ENCODE results near the gene PPARD. TPM values are rescaled to one million over a fixed set of nuclear protein-coding genes. Genes with fewer than 3 reads are reported as not detected.

The PPARD gene
- total RNA-seq (2014; rRNA removed; shearing (Covaris generic)) (13.3 and 15.9 TPM in 2 replicates), polyA plus RNA-seq (2016; fragmentation: Nextera tagmentation; extraction: Ambion mirVana) (21.7 and 22.3 TPM in 2 replicates)

DNA sequence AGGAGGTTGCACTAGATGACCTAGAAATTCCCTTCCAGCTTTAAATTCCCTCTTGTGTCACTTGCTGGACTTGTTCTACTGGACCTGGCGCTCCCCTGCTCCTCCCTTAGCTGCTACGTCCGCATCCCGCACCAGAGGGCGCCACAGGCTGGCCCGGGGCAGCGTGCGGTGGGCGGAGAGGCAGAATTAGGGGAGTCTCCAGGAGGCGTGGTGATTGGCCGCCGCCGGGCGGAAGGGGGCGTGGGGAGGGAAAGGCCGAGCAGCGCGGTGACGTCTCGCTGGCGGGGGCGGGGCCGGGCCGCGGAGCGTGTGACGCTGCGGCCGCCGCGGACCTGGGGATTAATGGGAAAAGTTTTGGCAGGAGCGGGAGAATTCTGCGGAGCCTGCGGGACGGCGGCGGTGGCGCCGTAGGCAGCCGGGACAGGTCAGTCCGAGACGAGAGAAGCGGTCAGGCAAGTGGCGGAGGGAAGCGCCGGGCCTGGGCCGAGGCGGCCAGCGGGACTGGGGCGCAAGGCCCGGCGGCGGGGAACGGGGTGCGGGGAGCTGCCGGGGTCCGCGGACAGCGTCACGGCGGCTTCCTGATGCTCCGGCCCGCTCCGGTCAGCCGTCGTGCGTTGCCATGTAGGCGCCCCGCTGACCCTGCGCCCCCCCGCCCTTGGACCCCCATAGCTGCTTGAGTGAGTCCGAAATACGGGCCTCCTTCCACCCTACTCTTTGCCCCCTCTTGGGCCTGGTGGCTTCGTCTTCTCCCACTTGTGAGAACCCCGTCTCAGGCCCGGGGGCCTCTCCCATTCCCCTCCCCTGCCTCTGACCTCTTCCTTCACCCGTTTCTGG is at the start of gene PPARD:
Gene PPARD, plus strand, starts transcription at position 301 of the 834 bp plus-strand sequence. CDS start 68,530 bp downstream, outside the sequence.
- Histone ChIP-seq H3K4me3 (peak within 1 kb of the TSS; percentile 97), H3K4me1 (ENCODE audit: insufficient read depth) (peaks cover 13% of the 10 kb centered on the region; the same call in 1 of the 2 replicates), H3K9me2 (ENCODE audit: insufficient read depth) (no peaks in the 10 kb centered on the region), H3K9me3 (ENCODE audit: low read depth) (no peaks in the 10 kb centered on the region), H3K9ac (peak within 1 kb of the TSS; percentile 93), H3K79me2 (ENCODE audit: insufficient read depth) (peaks cover 51% of the 10 kb centered on the region), H3K4me2 (ENCODE audit: unreplicated experiment) (peak within 1 kb of the TSS; percentile 98), H4K20me1 (ENCODE audit: insufficient read depth) (no peaks in the 10 kb centered on the region), H3K36me3 (ENCODE audit: low read depth) (peaks cover 7% of the 10 kb centered on the region; the same call in 1 of the 2 replicates), H3F3A (ENCODE audit: insufficient read depth) (no peaks in the 10 kb centered on the region), H3K27me3 (replicated peaks; ENCODE audit: insufficient read depth) (no peaks in the 10 kb centered on the region), H3K27ac (peak within 1 kb of the TSS; percentile 64), H2AFZ (peak within 1 kb of the TSS; percentile 63)
- TF ChIP-seq EZH2phosphoT487 (IDR thresholded peaks at IDR 0.05; ENCODE audit: insufficient read depth, low read depth), result no peak
- no peak for TF ChIP-seq EZH2 (IDR thresholded peaks at IDR 0.05; ENCODE audit: insufficient read depth, poor library complexity, severe bottlenecking)
- in situ Hi-C loops (cut with MboI), result loop anchor here (5.0 kb wide), 1 partner anchor 105 kb away; no protein-coding TSS in a partner anchor
- 1% methylated on average over 45 to 63 of the region's 77 CpGs for WGBS, 2 experiments (ENCODE audit: low coverage in 1 of 2, low lambda C conversion rate in 2 of 2, missing lambda C conversion rate in 2 of 2)
- DNase-seq, result peak; percentile 97

DNA sequence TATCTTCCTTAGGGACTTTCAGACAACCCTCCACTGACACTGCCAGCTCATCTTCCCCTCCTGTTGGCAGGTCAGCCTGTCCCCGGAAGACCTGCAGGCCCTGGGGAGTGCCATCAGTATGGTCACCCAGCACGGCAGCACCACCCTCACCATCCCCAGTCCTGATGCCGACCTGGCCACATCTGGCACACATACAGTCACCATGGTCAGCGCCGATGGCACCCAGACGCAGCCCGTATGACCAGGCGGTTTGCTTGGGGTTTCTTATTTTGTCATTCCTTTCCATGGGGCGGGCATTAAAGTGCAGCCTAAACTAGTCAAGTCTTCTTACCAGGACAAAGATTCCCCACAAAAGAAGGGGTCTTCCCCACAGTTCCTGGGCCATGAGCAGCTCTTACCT is 48.7 kb upstream of the PPARD start:
- no peak for DNase-seq
- no peaks in the 10 kb centered on the region for H3K79me2 ChIP-seq (ENCODE audit: insufficient read depth)
- no peaks in the 10 kb centered on the region for H3K9me3 ChIP-seq (ENCODE audit: low read depth)
- H3K9me2 ChIP-seq (ENCODE audit: insufficient read depth), result no peaks in the 10 kb centered on the region
- H4K20me1 ChIP-seq (ENCODE audit: insufficient read depth), result no peaks in the 10 kb centered on the region
- WGBS, 2 experiments (ENCODE audit: low coverage in 1 of 2, low lambda C conversion rate in 2 of 2, missing lambda C conversion rate in 2 of 2), result 93 to 96% methylated on average over 9 of the region's 9 CpGs
- 0 out of 2 replicates have a peak, but pooled peaks cover 3% of the 10 kb centered on the region for H3F3A ChIP-seq (ENCODE audit: insufficient read depth)
- in situ Hi-C loops (cut with MboI), result no loop called here
- no peak overlapping the region for H3K9ac ChIP-seq
- H2AFZ ChIP-seq, result no peak overlapping the region
- no peaks in the 10 kb centered on the region; the same call in 1 of the 2 replicates for H3K4me1 ChIP-seq (ENCODE audit: insufficient read depth)
- H3K36me3 ChIP-seq (ENCODE audit: low read depth), result peaks cover 9% of the 10 kb centered on the region; the same call in 1 of the 2 replicates
- TF ChIP-seq EZH2 (IDR thresholded peaks at IDR 0.05; ENCODE audit: insufficient read depth, poor library complexity, severe bottlenecking) (no peak), EZH2phosphoT487 (IDR thresholded peaks at IDR 0.05; ENCODE audit: insufficient read depth, low read depth) (no peak)
- H3K27ac ChIP-seq, result no peak overlapping the region
- H3K4me2 ChIP-seq (ENCODE audit: unreplicated experiment), result no peak overlapping the region
- no peak overlapping the region for H3K4me3 ChIP-seq
- H3K27me3 ChIP-seq (replicated peaks; ENCODE audit: insufficient read depth), result no peaks in the 10 kb centered on the region

DNA sequence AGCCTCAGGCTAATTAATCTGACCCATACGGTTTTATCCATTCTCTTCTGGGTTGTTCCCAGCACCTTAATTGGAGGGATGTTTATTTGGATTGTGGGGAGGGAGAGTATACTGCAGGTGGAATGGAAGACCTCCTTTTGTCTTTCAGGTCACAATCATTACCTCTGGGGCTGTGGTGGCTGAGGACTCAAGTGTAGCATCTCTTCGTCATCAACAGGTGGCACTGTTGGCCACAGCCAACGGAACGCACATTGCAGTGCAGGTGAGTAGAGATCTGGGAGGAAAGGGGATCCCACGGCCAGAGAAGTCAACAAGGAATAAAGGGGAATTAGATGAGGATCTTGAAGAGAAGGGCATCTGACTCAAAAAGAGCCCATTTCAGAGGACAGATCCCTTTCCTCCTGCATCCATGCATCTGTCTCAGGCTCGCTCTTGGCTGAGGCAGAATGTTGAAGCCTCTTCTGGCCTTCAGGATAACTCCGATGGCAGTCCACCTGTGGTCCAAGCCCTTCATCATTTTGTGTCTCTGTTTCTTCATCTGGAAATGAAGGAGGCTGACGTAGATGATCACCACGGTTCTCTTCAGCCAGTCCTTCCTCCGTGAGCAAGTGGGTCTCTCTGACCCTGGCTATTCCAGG is 47.9 kb upstream of the PPARD start:
- H3F3A ChIP-seq (ENCODE audit: insufficient read depth), result 0 out of 2 replicates have a peak, but pooled peaks cover 3% of the 10 kb centered on the region
- no peaks in the 10 kb centered on the region for H3K79me2 ChIP-seq (ENCODE audit: insufficient read depth)
- peaks cover 9% of the 10 kb centered on the region; the same call in 1 of the 2 replicates for H3K36me3 ChIP-seq (ENCODE audit: low read depth)
- H3K9ac ChIP-seq, result no peak overlapping the region
- in situ Hi-C loops (cut with MboI), result no loop called here
- 67 to 73% methylated on average over 10 of the region's 10 CpGs for WGBS, 2 experiments (ENCODE audit: low coverage in 1 of 2, low lambda C conversion rate in 2 of 2, missing lambda C conversion rate in 2 of 2)
- no peaks in the 10 kb centered on the region; the same call in 1 of the 2 replicates for H3K4me1 ChIP-seq (ENCODE audit: insufficient read depth)
- H3K27me3 ChIP-seq (replicated peaks; ENCODE audit: insufficient read depth), result no peaks in the 10 kb centered on the region
- no peak overlapping the region for H3K4me3 ChIP-seq
- H3K9me3 ChIP-seq (ENCODE audit: low read depth), result no peaks in the 10 kb centered on the region
- no peak overlapping the region for H2AFZ ChIP-seq
- H3K9me2 ChIP-seq (ENCODE audit: insufficient read depth), result no peaks in the 10 kb centered on the region
- peak; percentile 49 for DNase-seq
- no peak overlapping the region for H3K27ac ChIP-seq
- TF ChIP-seq EZH2phosphoT487 (IDR thresholded peaks at IDR 0.05; ENCODE audit: insufficient read depth, low read depth) (no peak), EZH2 (IDR thresholded peaks at IDR 0.05; ENCODE audit: insufficient read depth, poor library complexity, severe bottlenecking) (no peak)
- H4K20me1 ChIP-seq (ENCODE audit: insufficient read depth), result no peaks in the 10 kb centered on the region
- H3K4me2 ChIP-seq (ENCODE audit: unreplicated experiment), result no peak overlapping the region

DNA sequence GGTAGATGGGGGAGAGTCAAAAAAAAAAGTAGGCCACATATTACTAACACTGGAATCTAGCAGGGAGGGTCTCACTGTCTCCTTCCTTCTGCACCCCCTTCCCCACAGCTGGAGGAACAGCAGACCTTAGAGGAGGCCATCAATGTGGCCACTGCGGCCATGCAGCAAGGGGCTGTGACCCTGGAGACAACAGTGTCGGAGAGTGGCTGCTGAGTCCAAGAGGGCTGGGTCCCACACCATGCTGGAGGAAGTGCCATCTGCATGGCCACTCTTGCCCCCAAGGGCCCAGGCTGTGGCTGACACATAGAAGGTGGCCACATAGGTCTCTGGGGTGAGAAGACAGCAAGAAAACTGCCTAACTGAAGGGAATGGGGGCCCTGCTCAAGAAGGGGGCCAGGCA is 47.3 kb upstream of the PPARD start:
- Histone ChIP-seq H3K9me2 (ENCODE audit: insufficient read depth) (no peaks in the 10 kb centered on the region), H3K27me3 (replicated peaks; ENCODE audit: insufficient read depth) (no peaks in the 10 kb centered on the region), H3K4me3 (no peak overlapping the region), H3K9ac (no peak overlapping the region), H3K4me2 (ENCODE audit: unreplicated experiment) (no peak overlapping the region), H4K20me1 (ENCODE audit: insufficient read depth) (no peaks in the 10 kb centered on the region), H3K36me3 (ENCODE audit: low read depth) (peaks cover 9% of the 10 kb centered on the region; the same call in 1 of the 2 replicates), H3K4me1 (ENCODE audit: insufficient read depth) (no peaks in the 10 kb centered on the region; the same call in 1 of the 2 replicates), H3K27ac (no peak overlapping the region), H3K79me2 (ENCODE audit: insufficient read depth) (no peaks in the 10 kb centered on the region), H3K9me3 (ENCODE audit: low read depth) (no peaks in the 10 kb centered on the region), H2AFZ (no peak overlapping the region), H3F3A (ENCODE audit: insufficient read depth) (0 out of 2 replicates have a peak, but pooled peaks cover 3% of the 10 kb centered on the region)
- TF ChIP-seq EZH2 (IDR thresholded peaks at IDR 0.05; ENCODE audit: insufficient read depth, poor library complexity, severe bottlenecking) (no peak), EZH2phosphoT487 (IDR thresholded peaks at IDR 0.05; ENCODE audit: insufficient read depth, low read depth) (no peak)
- in situ Hi-C loops (cut with MboI), result no loop called here
- WGBS, 2 experiments (ENCODE audit: low coverage in 1 of 2, low lambda C conversion rate in 2 of 2, missing lambda C conversion rate in 2 of 2), result 82 to 84% methylated on average over 2 of the region's 2 CpGs
- DNase-seq, result no peak
